Chondrocyte (in vitro differentiated cells): ENCODE data around the gene NKD1. TPM values are rescaled to one million over a fixed set of nuclear protein-coding genes. Genes with fewer than 3 reads are reported as not detected.

Source experiments
- DNase-seq: peaks from one replicate; pipeline ENCODE4 v3.0.0; 2021; ENCODE audit warnings: mixed read lengths, low spot score
- H3K27ac Mint-ChIP-seq: one replicate; pipeline ENCODE4 v1.8.0; 2021; ENCODE audit warnings: mild to moderate bottlenecking, moderate library complexity, mixed read lengths; ENCODE audit not compliant: unreplicated experiment
- H3K27me3 Mint-ChIP-seq: 2 replicates; pipeline ENCODE4 v1.8.0; 2021; ENCODE audit warnings: low read depth, mixed read lengths
- H3K36me3 Mint-ChIP-seq: 2 replicates; pipeline ENCODE4 v1.8.0; 2021; ENCODE audit warnings: low read depth, mixed read lengths
- H3K4me1 Mint-ChIP-seq: 2 replicates; pipeline ENCODE4 v1.8.0; 2021; ENCODE audit warnings: low read depth, mild to moderate bottlenecking, mixed read lengths
- H3K4me3 Mint-ChIP-seq: one replicate; pipeline ENCODE4 v1.8.0; 2021; ENCODE audit warnings: mild to moderate bottlenecking, moderate library complexity, mixed read lengths; ENCODE audit not compliant: unreplicated experiment
- H3K9me3 Mint-ChIP-seq: 2 replicates; pipeline ENCODE4 v1.8.0; 2021; ENCODE audit warnings: low read depth, mixed read lengths
- CTCF ChIP-seq: fragments of 200-600 bp; sonication (generic); IDR thresholded peaks from 2 replicates; pipeline ENCODE4 v1.5.0; 2021; ENCODE audit warnings: antibody characterized with exemption, mild to moderate bottlenecking, moderate library complexity
- total RNA-seq: library from RNA; stranded (reverse); gene quantifications from 3 replicates; pipeline ENCODE4 v1.2.1, GENCODE V29; 2021

NKD1 gene
- total RNA-seq, 1 donor from 2014 or later: 8.0 TPM

DNA sequence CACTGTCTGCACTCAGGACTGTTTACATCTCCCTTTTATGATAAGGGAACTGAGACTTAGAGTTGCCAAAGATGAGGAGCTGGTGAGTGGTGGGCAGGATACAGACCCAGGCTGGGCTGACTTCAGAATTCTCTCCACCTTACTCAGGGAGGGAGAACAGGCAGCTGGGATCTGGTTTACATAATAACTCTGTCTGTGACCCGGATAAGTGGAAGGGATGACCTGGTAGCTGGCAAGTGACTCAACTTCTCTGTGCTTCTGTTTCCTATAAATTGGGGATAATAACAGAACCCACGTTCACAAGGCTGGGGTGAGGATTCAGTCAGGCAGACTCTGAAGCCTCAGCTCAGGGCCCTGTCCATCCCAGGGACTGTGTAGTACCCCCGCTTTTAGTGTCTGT, 130.3 kb downstream of the NKD1 start:
- H3K4me3 Mint-ChIP-seq: no peak overlapping the region
- no peak for TF ChIP-seq CTCF
- H3K27ac Mint-ChIP-seq: no peak overlapping the region
- H3K27me3 Mint-ChIP-seq: no peaks in the 10 kb centered on the region
- H3K36me3 Mint-ChIP-seq: no peaks in the 10 kb centered on the region
- DNase-seq: peak; percentile 5
- peaks cover 2% of the 10 kb centered on the region for H3K9me3 Mint-ChIP-seq
- H3K4me1 Mint-ChIP-seq: no peaks in the 10 kb centered on the region

- Mint-ChIP-seq H3K4me1 (no peaks in the 10 kb centered on the region), H3K9me3 (no peaks in the 10 kb centered on the region), H3K27me3 (no peaks in the 10 kb centered on the region), H3K27ac (no peak overlapping the region), H3K36me3 (no peaks in the 10 kb centered on the region), H3K4me3 (no peak overlapping the region)
- DNase-seq: peak; percentile 70
- no peak for TF ChIP-seq CTCF
These were observed 131.1 kb downstream of the NKD1 start for GRCh38 chr16:50679266-50679665.

- peak; percentile 30 for DNase-seq
- no peak overlapping the region for H3K4me3 Mint-ChIP-seq
- H3K4me1 Mint-ChIP-seq: no peaks in the 10 kb centered on the region
- no peak for TF ChIP-seq CTCF
- no peaks in the 10 kb centered on the region for H3K36me3 Mint-ChIP-seq
- no peaks in the 10 kb centered on the region for H3K27me3 Mint-ChIP-seq
- no peak overlapping the region for H3K27ac Mint-ChIP-seq
- H3K9me3 Mint-ChIP-seq: no peaks in the 10 kb centered on the region
These were observed 131.7 kb downstream of the NKD1 start for GRCh38 chr16:50679676-50680555.

DNA sequence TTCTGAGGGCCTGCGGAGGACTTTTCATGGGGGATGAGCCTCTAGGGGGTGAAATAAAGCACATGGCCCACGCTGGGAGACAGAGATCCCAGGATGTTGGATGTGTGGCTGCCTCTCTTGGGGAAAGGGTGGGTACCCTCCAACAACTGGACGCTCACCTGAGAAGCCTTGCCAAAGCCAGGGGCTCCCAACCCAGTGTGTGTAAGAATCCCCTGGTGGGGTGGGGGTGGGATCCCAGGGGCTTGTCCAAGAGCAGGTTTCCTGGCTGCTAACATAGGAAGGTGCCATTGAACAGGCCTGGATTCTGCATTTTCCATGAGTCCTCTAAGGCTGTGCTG, 132.3 kb downstream of the NKD1 start:
- no peak for TF ChIP-seq CTCF
- Mint-ChIP-seq H3K4me3 (no peak overlapping the region), H3K9me3 (no peaks in the 10 kb centered on the region), H3K27me3 (no peaks in the 10 kb centered on the region), H3K27ac (no peak overlapping the region), H3K4me1 (no peaks in the 10 kb centered on the region), H3K36me3 (no peaks in the 10 kb centered on the region)
- peak; percentile 28 for DNase-seq

DNA sequence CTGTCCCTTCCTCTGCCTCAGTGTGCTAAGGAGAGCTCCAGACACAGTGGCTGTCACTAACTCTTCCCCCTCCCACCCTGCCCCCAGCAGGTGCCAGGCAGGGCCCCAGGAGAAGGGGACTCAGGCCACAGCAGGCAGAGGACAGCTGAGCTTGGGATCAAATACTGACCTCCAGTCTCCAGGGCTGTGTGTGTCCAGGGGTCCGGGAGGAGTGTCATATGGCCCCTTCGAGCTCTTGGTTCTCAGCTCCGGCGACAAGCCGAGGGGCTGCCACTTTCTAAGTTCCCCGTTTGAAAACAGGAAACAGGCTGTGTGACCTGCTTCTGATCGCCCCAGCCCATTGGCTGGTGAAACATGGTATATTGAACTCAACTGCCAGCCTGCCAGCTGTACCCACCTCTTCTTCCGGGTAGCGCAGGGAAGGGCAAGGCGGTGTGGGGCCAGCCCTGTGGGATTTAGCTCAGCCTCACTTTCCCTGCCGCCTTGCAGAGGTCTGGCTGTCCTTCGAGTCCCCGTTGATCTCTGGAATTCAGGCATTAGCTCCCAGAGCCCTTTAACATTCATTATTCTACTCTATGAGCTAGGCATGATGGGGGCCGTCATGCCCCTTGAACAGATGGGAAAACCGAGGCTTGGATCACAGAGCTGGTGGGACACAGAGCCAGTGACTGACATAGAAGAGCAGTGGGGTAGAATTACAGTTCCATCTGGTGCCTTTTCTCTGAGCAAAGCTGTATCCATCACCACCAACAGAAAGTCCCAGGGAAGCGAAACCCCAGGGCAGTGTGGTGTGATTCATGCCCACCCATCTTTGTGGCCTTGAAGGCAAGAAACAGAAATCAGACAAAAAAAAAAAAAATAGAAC, 133.1 kb downstream of the NKD1 start, which contains the start of gene SNX20:
Gene SNX20 (minus strand): TSS at position 292 of the 865 bp plus-strand sequence. CDS start 3,786 bp downstream, outside the sequence.
- Mint-ChIP-seq H3K27me3 (no peaks in the 10 kb centered on the region), H3K4me1 (no peaks in the 10 kb centered on the region), H3K27ac (no peak within 1 kb of the TSS), H3K9me3 (no peaks in the 10 kb centered on the region), H3K4me3 (no peak within 1 kb of the TSS), H3K36me3 (no peaks in the 10 kb centered on the region)
- peak; percentile 66 for DNase-seq
- TF ChIP-seq CTCF: no peak
